Measurements from ENCODE around the gene STRADA. TPM values are rescaled to one million over a fixed set of nuclear protein-coding genes. Genes with fewer than 3 reads are reported as not detected.

The STRADA gene
- total and polyA plus RNA-seq, 2 experiments from 2014 or later: 18.0 to 28.8 TPM

DNA sequence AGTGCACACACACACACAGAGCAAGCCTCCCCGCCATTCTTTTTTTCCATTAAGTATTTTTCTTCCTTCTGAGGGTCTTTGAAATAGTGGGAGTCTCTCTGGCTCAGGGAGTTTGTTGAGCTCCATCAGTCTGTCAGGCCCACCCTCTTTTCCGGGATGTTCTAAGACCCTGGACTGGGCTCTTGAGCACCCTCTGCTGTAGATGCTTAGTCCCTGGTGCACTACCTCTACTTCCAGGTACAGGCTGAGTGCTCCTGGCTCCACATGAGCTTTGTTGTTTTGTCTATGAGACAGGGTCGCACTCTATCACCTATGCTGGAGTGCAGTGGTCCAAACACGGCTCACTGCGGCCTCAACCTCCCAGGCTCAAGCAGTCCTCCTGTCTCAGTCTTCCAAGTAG is 62.4 kb downstream of the STRADA start:
- H3K4me3 ChIP-seq: no peak overlapping the region
- peaks cover 30% of the 10 kb centered on the region for H3K4me1 Mint-ChIP-seq

DNA sequence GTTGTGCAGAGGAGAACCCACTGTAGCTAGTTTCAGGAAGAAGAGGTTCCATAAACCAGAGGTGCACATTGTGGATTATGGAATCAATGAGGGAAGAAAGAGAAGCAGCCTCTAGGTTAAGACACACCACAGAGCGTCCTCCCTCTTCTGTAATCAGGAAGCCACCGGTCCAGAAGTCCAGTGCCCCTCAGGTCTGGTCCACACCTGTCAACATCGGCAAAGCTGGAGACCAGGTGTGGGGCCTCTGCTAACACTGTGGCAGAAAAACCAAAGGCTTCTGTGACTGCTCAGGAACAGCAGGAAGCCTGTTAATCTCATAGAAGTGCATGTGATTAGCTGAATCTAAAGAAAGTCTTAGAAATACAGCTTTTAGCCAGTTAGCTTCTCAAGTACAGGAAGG is 65.0 kb downstream of the STRADA start:
- Mint-ChIP-seq H3K27ac (no peak overlapping the region), H3K36me3 (ENCODE audit: low read depth) (no peaks in the 10 kb centered on the region), H3K27me3 (ENCODE audit: insufficient read depth, low read depth, poor library complexity) (no peaks in the 10 kb centered on the region), H3K4me3 (no peak overlapping the region), H3K4me1 (peaks cover 42% of the 10 kb centered on the region), H3K9me3 (no peaks in the 10 kb centered on the region)
- DNase-seq (ENCODE audit: low spot score) (no peak), ATAC-seq (no peak)
- no peak overlapping the region for H3K4me3 ChIP-seq
- peaks cover 3% of the 10 kb centered on the region; the same call in 1 of the 2 replicates for H4K20me1 ChIP-seq (replicated peaks; ENCODE audit: insufficient read depth)
- no peaks in the 10 kb centered on the region for H3K36me3 ChIP-seq (ENCODE audit: insufficient read depth)
- no peaks in the 10 kb centered on the region for H3K9me2 ChIP-seq (ENCODE audit: insufficient read depth)
- no peak overlapping the region for H3K27ac ChIP-seq (ENCODE audit: low read depth)
- no peaks in the 10 kb centered on the region for H3K27me3 ChIP-seq (ENCODE audit: insufficient read depth)
- no peak overlapping the region for H2AFZ ChIP-seq
- no peaks in the 10 kb centered on the region for H3F3A ChIP-seq (replicated peaks; ENCODE audit: low read depth)
- peaks cover 39% of the 10 kb centered on the region for H3K4me1 ChIP-seq (ENCODE audit: insufficient read depth)
- H3K79me2 ChIP-seq (replicated peaks; ENCODE audit: insufficient read depth): no peaks in the 10 kb centered on the region
- H3K4me2 ChIP-seq: no peak overlapping the region
- TF ChIP-seq STAT1 (IDR thresholded peaks at IDR 0.05; ENCODE audit: unreplicated experiment) (no peak), EZH2phosphoT487 (IDR thresholded peaks at IDR 0.05; ENCODE audit: unreplicated experiment) (no peak), NANOG (IDR thresholded peaks at IDR 0.05; ENCODE audit: borderline replicate concordance) (no peak), ZNF331 (CRISPR knock-in tag; IDR thresholded peaks at IDR 0.05; ENCODE audit: low read depth) (no peak), ZNF114 (CRISPR knock-in tag; IDR thresholded peaks at IDR 0.05) (no peak), POLR2AphosphoS5 (IDR thresholded peaks at IDR 0.05; ENCODE audit: low read depth) (no peak)
- TF ChIP-seq, protein P1, sequence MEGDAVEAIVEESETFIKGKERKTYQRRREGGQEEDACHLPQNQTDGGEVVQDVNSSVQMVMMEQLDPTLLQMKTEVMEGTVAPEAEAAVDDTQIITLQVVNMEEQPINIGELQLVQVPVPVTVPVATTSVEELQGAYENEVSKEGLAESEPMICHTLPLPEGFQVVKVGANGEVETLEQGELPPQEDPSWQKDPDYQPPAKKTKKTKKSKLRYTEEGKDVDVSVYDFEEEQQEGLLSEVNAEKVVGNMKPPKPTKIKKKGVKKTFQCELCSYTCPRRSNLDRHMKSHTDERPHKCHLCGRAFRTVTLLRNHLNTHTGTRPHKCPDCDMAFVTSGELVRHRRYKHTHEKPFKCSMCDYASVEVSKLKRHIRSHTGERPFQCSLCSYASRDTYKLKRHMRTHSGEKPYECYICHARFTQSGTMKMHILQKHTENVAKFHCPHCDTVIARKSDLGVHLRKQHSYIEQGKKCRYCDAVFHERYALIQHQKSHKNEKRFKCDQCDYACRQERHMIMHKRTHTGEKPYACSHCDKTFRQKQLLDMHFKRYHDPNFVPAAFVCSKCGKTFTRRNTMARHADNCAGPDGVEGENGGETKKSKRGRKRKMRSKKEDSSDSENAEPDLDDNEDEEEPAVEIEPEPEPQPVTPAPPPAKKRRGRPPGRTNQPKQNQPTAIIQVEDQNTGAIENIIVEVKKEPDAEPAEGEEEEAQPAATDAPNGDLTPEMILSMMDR (conservative IDR thresholded peaks at IDR 0.05; ENCODE audit: low read depth in 2 of 2): no peak
- TF ChIP-seq, protein P2, sequence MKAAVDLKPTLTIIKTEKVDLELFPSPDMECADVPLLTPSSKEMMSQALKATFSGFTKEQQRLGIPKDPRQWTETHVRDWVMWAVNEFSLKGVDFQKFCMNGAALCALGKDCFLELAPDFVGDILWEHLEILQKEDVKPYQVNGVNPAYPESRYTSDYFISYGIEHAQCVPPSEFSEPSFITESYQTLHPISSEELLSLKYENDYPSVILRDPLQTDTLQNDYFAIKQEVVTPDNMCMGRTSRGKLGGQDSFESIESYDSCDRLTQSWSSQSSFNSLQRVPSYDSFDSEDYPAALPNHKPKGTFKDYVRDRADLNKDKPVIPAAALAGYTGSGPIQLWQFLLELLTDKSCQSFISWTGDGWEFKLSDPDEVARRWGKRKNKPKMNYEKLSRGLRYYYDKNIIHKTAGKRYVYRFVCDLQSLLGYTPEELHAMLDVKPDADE (IDR thresholded peaks at IDR 0.05): no peak

More for the DNA sequence above, 62.4 kb downstream of the STRADA start:
- Mint-ChIP-seq H3K4me3 (no peak overlapping the region), H3K36me3 (ENCODE audit: low read depth) (peaks cover 2% of the 10 kb centered on the region; the same call in 2 of the 3 replicates), H3K27ac (no peak overlapping the region), H3K27me3 (ENCODE audit: insufficient read depth, low read depth, poor library complexity) (no peaks in the 10 kb centered on the region), H3K9me3 (no peaks in the 10 kb centered on the region)
- Histone ChIP-seq H3F3A (replicated peaks; ENCODE audit: low read depth) (0 out of 2 replicates have a peak, but pooled peaks cover 3% of the 10 kb centered on the region), H2AFZ (no peak overlapping the region), H3K9me2 (ENCODE audit: insufficient read depth) (no peaks in the 10 kb centered on the region), H3K36me3 (ENCODE audit: insufficient read depth) (no peaks in the 10 kb centered on the region), H3K79me2 (replicated peaks; ENCODE audit: insufficient read depth) (no peaks in the 10 kb centered on the region), H3K4me1 (ENCODE audit: insufficient read depth) (peaks cover 23% of the 10 kb centered on the region), H3K27ac (ENCODE audit: low read depth) (no peak overlapping the region), H4K20me1 (replicated peaks; ENCODE audit: insufficient read depth) (no peaks in the 10 kb centered on the region; the same call in 1 of the 2 replicates), H3K27me3 (ENCODE audit: insufficient read depth) (no peaks in the 10 kb centered on the region), H3K4me2 (no peak overlapping the region)
- peak; percentile 82 for ATAC-seq
- peak; percentile 60 for DNase-seq (ENCODE audit: low spot score)
- no peak for TF ChIP-seq CREB1 (CRISPR knock-in tag; IDR thresholded peaks at IDR 0.05; ENCODE audit: low read depth)
- TF ChIP-seq ZNF114 (CRISPR knock-in tag; IDR thresholded peaks at IDR 0.05): no peak
- no peak for TF ChIP-seq POLR2AphosphoS5 (IDR thresholded peaks at IDR 0.05; ENCODE audit: low read depth)
- TF ChIP-seq, protein P1 (conservative IDR thresholded peaks at IDR 0.05; ENCODE audit: low read depth in 2 of 2): peak; percentile 44 to 71; a peak in 3 of 4 replicates
